Activated naive CD8-positive, alpha-beta T cell treated with anti-CD3 and anti-CD28 coated beads, Interleukin-2, amount 50 U/mL, for 16 hours (primary cell): Measurements from ENCODE around the gene SAP25.
A peak's percentile ranks its signal among the peaks of the same experiment; 100 is the strongest.

Source experiments
- DNase-seq: peaks from one replicate; pipeline ENCODE4 v3.0.0-alpha.2; 2020; ENCODE audit warnings: low read depth, low spot score

SAP25 gene

DNA sequence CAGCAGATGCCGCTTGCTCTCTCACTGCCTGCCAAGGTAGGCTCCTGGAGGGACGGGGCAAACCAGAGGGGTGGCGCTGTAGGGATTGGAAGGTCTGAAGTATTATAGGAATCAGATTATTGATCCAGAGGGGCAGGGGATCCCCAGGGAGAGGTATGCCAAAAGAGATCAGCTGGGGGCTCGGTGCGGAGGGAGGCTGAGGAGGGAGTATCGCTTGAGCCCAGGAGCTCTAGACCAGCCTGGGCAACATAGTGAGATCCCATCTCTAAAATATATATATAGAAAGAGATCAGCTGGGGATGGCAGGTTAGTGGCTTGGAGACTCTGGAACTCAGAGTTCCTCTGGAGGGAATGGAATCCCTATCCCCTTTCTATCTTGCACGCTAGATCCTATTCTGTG lies 21.5 kb upstream of the SAP25 start:
- no peak for DNase-seq

DNA sequence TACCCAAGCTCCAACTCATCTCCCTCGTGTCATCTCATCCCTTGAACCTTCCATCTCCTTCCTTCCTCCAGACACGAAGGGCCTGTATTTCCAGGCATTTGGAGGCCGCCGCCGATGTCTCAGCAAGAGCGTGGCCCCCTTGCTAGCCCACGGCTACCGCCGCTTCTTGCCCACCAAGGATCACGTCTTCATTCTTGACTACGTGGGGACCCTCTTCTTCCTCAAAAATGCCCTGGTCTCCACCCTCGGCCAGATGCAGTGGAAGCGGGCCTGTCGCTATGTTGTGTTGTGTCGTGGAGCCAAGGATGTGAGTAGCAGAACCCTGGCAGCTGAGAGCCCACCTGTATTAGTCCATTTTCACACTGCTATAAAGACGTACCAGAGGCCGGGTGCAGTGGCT lies 17.9 kb upstream of the SAP25 start:
- DNase-seq: no peak

DNA sequence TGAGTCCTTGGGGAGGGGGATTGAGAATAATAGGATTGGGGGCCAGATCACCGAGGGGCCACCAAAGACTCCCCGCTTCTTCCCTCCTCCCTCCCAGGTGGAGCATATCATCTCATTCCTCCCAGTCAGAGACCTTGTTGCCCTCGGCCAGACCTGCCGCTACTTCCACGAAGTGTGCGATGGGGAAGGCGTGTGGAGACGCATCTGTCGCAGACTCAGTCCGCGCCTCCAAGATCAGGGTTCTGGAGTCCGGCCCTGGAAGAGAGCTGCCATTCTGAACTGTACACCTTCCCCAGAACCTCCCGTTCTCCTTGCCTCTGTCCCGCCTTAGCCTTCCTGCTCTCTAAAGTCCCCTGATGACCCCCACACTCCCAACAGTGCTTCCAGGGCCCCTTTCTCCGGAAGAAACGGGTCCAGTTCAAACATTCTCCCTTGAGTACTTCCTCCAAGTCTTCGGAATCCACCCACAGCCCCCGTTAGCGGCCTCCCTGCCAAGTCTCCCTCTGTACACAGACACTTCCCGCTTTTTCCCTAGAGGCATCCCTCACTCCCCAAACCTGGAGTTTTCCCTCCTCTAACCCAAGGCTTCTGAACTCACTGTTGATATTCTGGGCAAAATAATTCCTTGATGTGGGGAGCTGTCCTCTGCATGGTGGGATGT lies 16.5 kb upstream of the SAP25 start:
- no peak for DNase-seq

DNA sequence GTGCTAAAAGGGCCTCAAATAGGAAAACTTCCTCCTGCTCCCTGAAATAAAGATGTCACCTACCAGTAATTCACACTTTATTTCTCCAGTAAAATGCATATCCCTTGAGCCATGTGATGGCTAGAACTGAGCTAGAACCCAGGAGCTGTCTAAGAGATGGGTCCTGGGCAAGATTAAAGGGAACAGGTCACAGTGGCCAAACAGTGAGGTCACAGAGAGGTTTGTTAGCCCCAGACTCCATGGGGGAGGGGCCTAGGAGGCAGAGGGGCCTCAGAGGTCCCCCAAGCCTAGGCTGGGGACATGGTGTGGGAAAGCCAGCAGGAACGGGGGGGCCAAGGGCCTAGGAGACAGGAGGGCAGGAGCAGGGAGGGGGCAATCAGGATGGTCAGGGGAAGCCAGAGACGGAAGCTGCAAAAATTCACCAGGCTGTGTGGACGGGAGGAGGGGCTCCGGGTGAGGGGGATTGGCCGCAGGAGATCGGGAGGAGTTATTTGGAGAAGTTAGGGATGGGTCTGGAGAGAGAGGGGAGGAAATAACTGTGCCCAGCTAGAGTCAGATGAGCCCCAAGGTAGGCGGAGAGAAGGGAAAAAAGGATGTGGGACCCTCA lies 15.7 kb upstream of the SAP25 start:
- no peak for DNase-seq

DNA sequence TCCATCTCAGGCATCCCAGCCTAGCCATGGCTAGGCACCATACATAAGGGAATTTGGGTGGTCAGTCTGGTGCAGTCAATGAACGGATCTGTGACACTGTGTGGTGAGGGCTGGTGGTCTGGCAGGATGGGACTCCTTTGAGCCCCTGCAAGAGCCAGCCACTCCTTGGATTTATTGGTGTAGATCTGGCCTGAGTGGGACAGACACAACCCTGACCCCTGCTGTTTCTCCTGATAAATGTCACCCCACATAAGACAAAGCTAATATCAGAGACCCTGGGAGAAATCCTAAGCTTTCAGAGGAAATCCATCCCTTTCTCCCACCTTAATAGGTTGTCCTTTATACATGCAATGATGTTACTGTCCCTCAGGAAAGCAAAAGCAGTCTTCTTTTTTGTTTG lies 14.7 kb upstream of the SAP25 start:
- DNase-seq: no peak

DNA sequence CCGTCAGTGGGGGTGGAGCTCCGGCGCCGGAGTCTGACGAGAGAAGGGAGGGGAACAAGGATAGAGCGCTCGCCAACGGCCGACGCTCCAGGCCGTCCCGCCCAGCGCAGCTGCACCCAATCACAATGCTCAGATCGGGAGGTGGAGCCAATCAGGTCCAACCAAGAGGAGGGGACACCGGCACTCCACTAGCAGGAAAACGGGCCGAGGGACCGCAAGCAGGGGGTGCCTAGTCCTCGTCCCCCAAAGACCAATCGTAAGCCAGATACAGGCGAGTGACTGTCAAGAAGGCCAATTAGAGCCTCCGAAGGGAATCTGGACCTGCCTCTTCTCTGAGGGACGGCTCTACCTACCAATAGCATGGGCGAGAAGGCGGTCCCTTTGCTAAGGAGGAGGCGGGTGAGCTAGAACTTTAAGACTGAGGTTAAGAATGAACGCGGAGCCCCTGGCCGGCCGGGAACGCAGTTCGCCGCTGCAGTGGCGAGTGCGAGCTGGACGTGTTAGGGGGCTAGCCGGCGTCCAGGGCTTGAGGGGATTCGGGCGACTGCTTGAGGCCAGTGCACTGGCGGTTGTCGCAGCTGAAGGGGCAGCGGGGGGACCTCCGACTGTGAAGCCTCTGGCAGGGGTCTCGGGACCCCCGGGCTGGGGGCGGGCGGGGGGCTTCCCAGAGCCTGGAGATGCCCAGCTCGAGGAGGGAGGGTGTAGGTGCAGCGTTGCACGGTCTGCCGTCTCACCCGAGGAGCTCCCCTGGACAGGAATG lies 12.7 kb upstream of the SAP25 start, which contains the start of gene FBXO24:
Gene FBXO24 (plus strand): TSS at position 63 of the 760 bp plus-strand sequence. CDS start 298 bp downstream, at position 361.
- peak; percentile 99 for DNase-seq

DNA sequence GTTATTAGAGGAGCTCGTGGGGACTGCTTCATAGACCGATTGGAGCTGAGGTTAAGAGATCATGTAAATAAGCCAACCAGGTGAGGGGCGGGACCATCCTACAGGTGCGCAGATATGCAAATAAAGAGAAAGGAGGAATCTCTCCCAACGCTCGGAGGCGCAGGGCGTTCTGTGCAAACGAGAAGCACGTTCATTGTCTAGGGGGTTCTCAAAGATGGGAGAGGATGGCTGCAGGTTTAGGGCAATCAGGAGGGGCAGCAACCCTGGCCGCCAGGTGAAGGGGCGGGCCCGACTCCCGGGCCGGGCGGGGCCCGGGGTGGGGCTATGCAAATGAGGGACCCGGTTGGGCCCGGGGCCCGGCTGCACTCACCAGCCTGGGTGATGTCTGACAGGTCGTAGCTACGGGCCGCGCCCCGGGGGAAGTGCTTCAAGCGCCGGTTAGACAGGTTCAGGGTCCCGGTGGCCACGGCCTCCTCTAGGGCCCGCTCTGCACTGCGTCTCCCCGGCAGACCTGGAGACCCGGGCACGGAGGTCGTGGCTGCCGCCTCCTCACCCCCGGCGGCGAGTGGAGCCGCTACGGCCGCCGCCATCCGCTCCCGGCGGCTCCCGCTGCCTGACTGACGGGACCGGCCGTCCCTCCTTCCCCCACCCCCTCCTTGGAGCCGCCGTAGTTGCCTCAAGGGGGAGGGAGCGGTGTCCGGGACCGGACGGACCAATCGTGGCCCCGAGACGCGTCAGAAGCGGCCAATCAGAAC lies 12.0 kb upstream of the SAP25 start, which contains the start of gene LRCH4:
Gene LRCH4 (minus strand): TSS at position 619 of the 755 bp plus-strand sequence. CDS start 29 bp downstream, at position 590.
- DNase-seq: no peak

DNA sequence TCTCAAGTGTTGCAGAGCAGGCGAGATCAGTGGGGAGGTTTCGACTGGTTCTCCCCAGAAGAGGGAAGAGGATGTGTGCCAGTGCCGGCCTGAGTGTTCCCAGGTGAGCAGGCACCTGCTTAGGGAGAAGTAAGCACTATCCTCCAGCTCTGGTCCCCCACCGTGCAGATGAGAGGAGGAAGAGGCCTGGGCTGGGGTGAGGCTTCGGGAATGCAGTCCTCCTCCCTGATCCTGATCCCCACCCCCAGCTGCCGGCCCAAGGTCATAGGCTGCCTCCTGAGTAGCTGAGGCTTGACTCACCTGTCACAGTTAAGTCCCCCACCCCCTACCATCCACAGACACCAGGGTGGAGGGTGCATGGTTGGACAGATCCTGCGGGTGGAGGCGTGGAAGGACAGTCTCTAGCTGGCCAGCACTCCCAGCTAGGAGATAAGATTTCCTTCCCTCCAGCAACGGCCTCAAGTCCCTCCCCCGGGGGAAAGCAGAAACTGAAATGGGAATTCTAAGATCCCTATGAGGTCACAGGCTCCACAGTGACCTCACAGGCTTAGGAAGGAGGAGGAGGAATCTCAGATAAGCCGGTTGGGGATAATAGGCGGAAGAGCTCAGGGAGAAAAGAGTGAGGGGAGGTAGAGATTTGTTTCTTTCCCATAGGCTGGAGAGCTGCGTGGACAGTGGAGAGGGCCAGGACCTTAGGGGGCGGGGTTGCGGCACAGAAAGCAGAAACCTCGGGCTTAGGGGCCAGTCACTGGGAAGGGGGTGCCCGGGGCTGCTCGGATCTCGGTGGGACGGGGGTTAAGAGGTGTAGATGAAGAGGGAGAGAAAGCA lies 11.2 kb upstream of the SAP25 start:
- DNase-seq: no peak

DNA sequence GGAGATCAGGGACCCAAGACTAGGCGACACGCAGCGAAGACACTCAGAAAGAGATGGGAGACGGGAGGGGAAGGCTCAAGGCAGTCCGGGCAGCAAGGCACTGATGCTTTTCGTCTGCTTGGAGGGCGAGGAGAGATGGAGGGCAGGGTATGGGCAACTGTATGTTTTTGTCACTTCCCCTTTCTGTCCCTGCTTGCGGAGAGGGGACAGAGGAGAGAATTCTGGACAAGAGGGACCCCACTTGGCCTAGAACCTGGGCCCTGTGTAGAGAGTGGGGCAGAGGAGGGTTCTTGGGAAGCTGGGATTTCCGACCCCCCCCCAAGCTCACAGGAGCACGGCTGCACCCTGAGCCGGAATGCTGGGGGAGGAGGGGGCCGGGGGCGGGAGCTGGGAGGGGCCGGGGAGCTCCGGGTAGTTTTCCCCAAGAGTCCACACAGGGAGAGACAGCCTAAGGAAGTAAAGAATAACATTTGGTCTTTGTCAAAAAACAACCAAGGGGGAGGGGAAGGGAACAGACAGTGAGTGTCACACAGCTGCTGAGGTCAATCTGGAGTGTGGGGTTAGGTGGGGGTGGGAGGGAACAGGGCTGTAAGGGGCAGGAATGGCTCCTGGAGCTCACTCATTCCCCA lies 10.5 kb upstream of the SAP25 start:
- no peak for DNase-seq

DNA sequence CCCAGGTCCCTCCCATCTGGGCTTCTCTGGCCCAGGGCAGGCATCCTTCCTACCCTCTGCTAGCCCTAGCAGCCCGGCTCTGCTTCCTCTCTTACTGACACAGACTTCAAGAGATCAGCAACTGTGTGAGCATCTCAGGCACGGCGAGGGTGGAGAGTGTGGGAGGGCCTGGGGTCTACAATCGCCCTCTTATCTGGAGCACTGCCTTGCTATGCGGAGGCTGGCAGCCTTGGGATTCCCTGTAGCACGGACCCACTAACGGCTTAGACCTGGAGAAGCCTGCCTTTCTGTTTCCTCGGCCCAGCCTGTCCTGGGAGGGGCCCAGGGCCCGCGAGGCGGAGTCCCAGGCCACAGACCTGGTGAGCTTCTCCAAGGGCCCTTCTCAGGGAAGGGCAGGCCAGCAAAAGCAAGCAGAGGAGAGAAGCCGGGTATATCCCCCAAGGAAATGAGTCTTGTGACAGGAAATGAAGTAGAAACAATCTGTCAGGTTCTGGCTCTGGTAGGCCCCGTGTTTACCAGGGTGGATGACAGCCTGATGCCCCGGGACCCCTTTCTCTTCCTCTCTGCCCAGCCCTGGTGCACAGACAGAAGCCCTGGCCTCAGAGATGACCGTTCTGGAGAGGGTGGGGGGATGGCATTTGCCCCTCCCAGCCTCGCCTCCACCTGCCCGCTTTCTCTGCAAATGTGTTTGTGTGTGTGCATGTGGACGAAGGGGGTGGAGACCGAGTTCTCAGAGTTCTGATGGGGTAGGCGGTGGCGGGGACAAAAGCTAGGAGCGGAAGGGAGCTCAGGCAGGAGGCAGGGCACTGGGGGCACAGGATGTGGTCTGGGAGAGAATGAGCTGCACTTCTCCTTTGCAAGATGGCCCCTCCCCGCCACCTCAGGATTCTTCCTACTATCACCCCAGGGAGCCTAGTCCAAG lies 9.7 kb upstream of the SAP25 start:
- no peak for DNase-seq

DNA sequence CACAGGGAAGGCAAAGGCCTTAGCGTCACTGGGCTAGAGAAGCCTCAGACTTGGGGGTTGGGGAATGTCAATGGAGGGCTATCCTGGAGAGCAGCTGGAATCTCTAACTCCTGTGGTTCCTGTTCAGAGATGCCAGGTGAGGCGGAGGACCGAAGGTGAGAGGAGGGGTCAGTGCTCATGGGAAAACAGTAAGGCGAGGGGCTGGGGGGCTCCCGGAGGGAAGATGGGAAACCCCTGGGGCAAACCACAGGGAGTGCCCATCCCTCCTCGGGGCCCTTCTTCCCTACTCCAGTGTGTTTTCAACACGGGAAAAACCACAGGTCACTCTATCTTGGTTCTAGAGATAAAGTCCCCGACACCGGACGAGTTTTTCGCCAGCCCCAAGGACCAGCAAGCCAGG lies 8.9 kb upstream of the SAP25 start:
- no peak for DNase-seq

DNA sequence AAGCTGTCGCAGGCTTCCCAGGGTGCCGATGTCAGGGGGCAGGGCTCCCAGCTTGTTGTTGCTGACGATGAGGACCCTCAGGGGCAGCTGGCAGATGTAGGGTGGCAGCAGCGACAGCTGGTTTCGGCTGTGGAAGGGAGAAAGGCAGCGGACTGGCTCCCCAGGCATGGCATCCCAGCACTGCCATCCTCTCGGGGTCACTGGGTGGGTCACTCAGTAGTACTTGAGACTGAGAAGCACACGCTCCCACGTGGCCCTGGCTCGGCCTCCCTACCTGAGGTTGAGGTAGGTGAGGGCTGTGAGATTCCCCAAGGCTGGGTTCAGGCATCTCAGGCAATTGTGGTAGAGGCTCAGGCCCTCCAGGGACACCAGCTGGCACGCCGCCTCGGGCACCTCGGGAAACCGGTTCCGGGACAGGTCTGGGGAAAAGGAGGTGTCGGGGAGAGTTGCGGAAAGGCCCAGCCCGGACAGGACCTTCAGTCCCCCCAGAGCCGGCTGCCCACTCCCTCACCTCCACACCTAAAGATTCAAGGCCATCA lies 8.4 kb upstream of the SAP25 start:
- no peak for DNase-seq

DNA sequence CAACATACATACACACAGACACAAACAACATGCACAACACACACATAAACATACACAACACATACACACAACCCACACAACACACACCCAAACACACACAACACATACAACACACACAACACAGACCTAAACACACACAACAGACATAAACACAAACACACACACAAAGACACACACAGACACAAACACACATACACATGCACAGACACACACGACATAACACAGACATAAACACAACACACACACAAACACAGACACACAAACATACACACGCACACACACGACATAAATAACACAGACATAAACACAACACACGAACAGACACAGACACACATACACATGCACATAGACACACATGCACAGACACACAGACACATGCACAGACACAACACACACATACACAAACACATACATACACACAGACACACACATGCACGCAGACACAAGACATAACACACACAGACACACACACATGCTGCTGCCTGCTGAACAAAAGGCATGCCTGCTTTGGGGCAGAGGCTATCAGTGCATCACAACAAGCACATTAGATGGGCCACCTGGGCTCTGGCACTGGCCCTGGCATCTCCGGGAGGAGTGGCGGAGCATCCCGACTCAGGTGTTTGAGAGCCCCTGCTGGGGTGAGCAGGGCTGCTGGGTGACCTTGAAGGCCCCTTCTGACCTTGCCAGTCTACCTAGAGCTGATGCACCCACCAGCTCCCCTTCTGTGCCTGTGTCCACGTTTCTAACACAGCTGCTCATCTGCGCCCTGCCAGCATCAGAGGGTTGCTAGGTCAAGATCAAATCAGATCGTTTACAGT lies 7.0 kb upstream of the SAP25 start:
- DNase-seq: no peak

DNA sequence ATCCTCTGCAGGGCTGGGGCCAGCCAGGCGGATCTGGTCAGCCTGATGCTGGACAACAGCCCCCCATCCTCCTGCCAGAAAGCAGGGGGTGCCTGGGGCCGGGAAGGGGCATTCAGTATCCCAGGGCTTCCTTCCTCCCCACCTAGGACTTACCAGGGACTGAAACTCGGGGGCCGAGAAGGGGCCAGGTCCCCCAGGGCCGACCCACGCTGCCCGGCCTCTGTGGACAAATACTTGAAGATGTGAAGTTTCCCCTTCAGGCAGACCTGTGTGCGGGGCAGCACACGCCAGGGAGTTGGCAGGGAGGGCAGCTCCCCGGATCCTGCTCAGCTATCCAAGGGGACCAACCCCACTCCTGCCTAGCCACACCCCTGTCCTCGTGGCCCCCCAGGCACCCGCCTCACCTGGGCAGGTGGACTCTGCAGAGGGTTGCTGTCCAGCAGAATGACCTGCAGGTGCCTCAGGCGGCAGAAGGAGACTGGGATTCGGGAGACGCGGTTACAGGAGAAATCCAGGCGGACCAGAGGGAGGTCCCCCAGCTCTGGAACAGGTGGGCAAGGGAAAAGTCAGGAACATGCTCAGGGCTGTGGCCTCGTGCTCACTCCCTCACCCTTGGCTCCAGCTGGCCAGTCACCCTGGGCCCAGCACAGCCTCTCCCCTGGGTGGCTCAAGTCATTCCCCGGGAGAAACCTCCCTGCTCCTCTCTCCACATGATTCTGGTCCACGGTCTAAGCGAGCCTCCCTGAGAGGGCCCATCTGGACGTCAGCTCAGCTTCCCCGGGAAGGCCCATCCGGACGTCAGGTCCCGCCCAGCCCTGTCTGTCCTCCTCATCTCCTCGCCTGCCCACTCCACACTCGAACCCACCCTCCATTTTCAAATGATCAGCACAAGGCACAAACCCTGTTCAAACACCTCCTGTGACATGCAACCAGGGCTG lies 4.8 kb upstream of the SAP25 start:
- DNase-seq: no peak

DNA sequence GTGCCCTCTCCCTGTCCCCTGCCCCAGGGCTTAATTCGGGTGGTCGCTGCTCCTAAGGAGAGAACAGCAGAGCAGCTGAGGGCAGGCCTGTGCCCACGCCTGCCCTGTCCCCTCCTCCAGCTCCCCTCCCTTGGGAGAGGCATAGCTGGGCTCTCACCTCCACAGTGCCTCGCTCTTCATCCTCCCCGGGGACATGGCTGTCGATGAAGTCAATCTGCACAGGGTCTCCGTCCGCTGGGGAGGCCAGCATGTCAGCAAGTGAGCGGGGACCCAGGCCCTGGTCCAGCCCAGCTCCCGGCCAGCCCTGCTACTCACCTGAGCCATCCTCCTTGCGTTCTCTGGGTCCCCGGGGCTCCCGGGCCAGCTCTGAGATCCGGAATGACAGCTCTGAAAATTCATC lies 3.8 kb upstream of the SAP25 start:
- DNase-seq: no peak

DNA sequence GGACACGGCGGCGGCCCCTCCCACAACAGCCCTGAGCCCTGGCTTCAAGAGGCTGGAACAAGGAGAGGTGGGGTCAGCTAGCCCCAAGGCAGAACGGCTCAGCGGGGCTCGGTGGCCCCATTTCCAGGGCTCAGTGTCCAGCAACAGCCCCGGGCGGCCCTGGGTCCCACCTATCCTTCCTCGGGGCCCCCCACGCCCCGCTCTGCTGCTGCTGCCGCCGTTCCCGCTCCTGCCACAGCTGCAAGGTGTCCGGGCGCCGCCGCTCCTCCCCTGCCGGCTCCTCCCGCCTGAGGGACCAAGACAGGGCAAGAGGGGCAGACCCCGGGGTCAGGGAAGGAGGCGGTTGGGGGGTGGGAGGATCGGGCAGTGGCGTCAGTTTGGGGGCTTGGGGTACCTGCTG lies 3.4 kb upstream of the SAP25 start:
- no peak for DNase-seq

DNA sequence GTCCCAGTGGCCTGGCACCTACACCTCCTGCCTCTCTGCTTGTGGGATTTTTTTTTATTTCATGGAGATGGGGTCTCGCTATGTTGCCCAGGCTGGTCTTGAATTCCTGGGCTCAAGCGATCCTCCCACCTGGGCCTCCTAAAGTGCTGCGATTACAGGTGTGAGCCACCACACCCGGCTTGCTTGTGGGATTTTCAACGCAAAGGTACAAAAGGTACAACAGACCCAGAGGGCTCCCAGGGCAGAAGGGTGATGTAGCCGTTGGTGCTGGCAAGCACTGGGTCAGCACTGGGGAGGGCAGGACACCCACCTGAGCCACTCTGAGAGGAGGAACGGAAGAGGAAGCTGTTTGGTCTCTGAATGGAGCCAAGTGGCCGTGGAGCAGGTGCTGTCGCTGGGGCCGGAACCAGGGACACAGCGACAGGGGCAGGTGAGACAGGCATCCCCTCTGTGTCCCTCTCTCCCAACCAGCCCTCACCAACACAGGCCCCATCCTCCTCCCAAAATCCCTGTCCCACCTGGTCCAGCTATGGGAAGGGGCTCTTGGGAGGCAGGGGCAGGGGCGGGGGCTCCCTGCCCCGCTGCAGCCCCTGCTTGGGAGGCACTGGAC lies 2.8 kb upstream of the SAP25 start:
- no peak for DNase-seq
